Sigmoid colon (tissue), 4 donors: Measurements from ENCODE around the gene DHRS3.
"Not testable (repeated sequence)": the region's sequence is repeated elsewhere in the genome, so short reads cannot be mapped to it uniquely, and the experiment has no call there.

ENCODE experiments used
- EP300 ChIP-seq, 4 donors: sonication (generic); formaldehyde crosslinking; IDR thresholded peaks; one replicate each; pipeline ENCODE4 v1.6.1; 2017; ENCODE audit warnings: antibody characterized with exemption in 4 of 4
- TF ChIP-seq, protein P1 (sequence below), 4 experiments: fragments of 450-650 bp in 3 of 4; fragments of 200-600 bp in 1 of 4; IDR thresholded peaks; one replicate each; pipeline ENCODE4 v1.5.1; 2016 to 2019; ENCODE audit warnings: antibody characterized with exemption in 4 of 4, mild to moderate bottlenecking in 3 of 4, moderate library complexity in 2 of 4

DNA sequence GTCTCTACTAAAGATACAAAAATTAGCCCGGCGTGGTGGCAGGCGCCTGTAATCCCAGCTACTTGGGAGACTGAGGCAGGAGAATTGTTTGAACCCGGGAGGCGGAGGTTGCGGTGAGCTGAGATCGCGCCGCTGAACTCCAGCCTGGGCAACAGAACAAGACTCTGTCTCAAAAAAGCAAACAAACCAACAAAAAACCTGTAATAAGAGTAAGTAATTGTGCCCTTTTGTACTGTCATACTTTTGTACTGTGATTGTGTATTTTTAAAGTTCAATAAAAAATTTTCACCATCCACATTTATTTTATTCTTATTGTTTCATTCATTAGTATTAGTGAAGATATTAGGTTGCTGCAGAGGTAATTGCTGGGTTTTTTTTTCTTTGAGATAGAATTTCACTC is 95.2 kb downstream of the DHRS3 start:
- TF ChIP-seq, protein P1, sequence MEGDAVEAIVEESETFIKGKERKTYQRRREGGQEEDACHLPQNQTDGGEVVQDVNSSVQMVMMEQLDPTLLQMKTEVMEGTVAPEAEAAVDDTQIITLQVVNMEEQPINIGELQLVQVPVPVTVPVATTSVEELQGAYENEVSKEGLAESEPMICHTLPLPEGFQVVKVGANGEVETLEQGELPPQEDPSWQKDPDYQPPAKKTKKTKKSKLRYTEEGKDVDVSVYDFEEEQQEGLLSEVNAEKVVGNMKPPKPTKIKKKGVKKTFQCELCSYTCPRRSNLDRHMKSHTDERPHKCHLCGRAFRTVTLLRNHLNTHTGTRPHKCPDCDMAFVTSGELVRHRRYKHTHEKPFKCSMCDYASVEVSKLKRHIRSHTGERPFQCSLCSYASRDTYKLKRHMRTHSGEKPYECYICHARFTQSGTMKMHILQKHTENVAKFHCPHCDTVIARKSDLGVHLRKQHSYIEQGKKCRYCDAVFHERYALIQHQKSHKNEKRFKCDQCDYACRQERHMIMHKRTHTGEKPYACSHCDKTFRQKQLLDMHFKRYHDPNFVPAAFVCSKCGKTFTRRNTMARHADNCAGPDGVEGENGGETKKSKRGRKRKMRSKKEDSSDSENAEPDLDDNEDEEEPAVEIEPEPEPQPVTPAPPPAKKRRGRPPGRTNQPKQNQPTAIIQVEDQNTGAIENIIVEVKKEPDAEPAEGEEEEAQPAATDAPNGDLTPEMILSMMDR (IDR thresholded peaks at IDR 0.05) = not testable (repeated sequence)
- TF ChIP-seq EP300 (IDR thresholded peaks at IDR 0.05) = not testable (repeated sequence)
